ENCODE data around the gene ARSK. TPM values are rescaled to one million over a fixed set of nuclear protein-coding genes. Genes with fewer than 3 reads are reported as not detected.

Gene ARSK
- total RNA-seq, 1 experiment from 2014 or later = 8.5 TPM

GRCh38 chr5:95564450-95564849 lies 9.5 kb downstream of the ARSK start:
- no peak for TF ChIP-seq CTCF (conservative IDR thresholded peaks at IDR 0.05)
- H2BK120ac ChIP-seq (ENCODE audit: low read depth, low read length, poor library complexity, severe bottlenecking) = no peak overlapping the region
- H3K23me2 ChIP-seq (ENCODE audit: insufficient read length, low read depth, low read length, poor library complexity, severe bottlenecking) = no peaks in the 10 kb centered on the region
- no peak overlapping the region for H3K4me2 ChIP-seq (ENCODE audit: insufficient read depth, insufficient read length, low read length)
- H3K4ac ChIP-seq (ENCODE audit: low read depth, low read length) = no peak overlapping the region
- H2BK12ac ChIP-seq (ENCODE audit: insufficient read length, low read depth, low read length) = no peak overlapping the region
- no peak overlapping the region for H4K8ac ChIP-seq (replicated peaks; ENCODE audit: insufficient read length, low read depth, low read length)
- H2BK15ac ChIP-seq (ENCODE audit: low read depth, low read length) = no peak overlapping the region
- H4K20me1 ChIP-seq (ENCODE audit: control insufficient read depth, insufficient read depth, insufficient read length) = no peaks in the 10 kb centered on the region
- H3K79me1 ChIP-seq (ENCODE audit: insufficient read depth, low read depth, low read length, poor library complexity, severe bottlenecking) = no peaks in the 10 kb centered on the region
- H2BK20ac ChIP-seq (ENCODE audit: low read depth, low read length, poor library complexity, severe bottlenecking) = no peak overlapping the region
- H4K5ac ChIP-seq (ENCODE audit: insufficient read length, low read depth, low read length) = no peak overlapping the region
- H3K4me1 Mint-ChIP-seq = no peaks in the 10 kb centered on the region; a peak in 1 of 4 replicates
- H3K9me3 ChIP-seq (ENCODE audit: control insufficient read depth, low read depth, low read length) = no peaks in the 10 kb centered on the region
- no peak overlapping the region for H3K27ac ChIP-seq (ENCODE audit: insufficient read length, low read depth, low read length)
- H4K91ac ChIP-seq (ENCODE audit: insufficient read length, low read depth, low read length) = no peak overlapping the region
- H3K56ac ChIP-seq (ENCODE audit: insufficient read length, low read depth, low read length) = no peak overlapping the region
- no peak overlapping the region for H2AK5ac ChIP-seq (ENCODE audit: insufficient read length, low read length)
- peaks cover 0 to 9% (median 0%) of the 10 kb centered on the region in 3 experiments; a peak in 3 of 7 replicates for H3K36me3 Mint-ChIP-seq (ENCODE audit: insufficient read depth in 1 of 3, low read depth in 3 of 3)
- no peak overlapping the region; the same call in 1 of the 2 replicates for H3K14ac ChIP-seq (ENCODE audit: insufficient read depth, low read length)
- no peak overlapping the region for H3K9ac ChIP-seq (ENCODE audit: extremely low read depth, insufficient read length, low read length)
- WGBS (ENCODE audit: extremely low coverage, insufficient read length, low lambda C conversion rate) = 100% methylated on average over 1 of the region's 4 CpGs
- no peak overlapping the region for H3K4me3 Mint-ChIP-seq
- H3K23ac ChIP-seq (ENCODE audit: insufficient read length, low read depth, low read length) = no peak overlapping the region
- H2AFZ ChIP-seq (ENCODE audit: low read length) = no peak overlapping the region
- DNase-seq = no peak
- no peaks in the 10 kb centered on the region for H3K9me3 Mint-ChIP-seq
- H3K27ac Mint-ChIP-seq = peak overlapping the region in 1 of 3 experiments; percentile 14; a peak in 2 of 7 replicates
- H3K27me3 Mint-ChIP-seq (ENCODE audit: low read depth) = no peaks in the 10 kb centered on the region
- H3K79me2 ChIP-seq (ENCODE audit: insufficient read depth, low read length) = no peaks in the 10 kb centered on the region
- no peak overlapping the region for H3T11ph ChIP-seq (ENCODE audit: low read length)
- no peaks in the 10 kb centered on the region for H3K4me1 ChIP-seq (ENCODE audit: insufficient read depth, low read length)
- H2BK5ac ChIP-seq (ENCODE audit: insufficient read length, low read length) = no peak overlapping the region
- no peak overlapping the region for H3K18ac ChIP-seq (ENCODE audit: insufficient read length, low read depth, low read length)
- no peaks in the 10 kb centered on the region for H3K27me3 ChIP-seq (ENCODE audit: insufficient read depth, low read length)

All from H9 (cell line).